ENCODE measurements around the gene TTLL12. TPM values are rescaled to one million over a fixed set of nuclear protein-coding genes. Genes with fewer than 3 reads are reported as not detected.

The TTLL12 gene
- polyA plus RNA-seq, 1 donor (not counting 4 experiments of a cell fraction or from before 2014, with no cell fraction given), result 22.1 TPM

- Histone ChIP-seq H3K4me3 (ENCODE audit: control insufficient read depth in 2 of 3, extremely low read depth in 1 of 3, insufficient read depth in 2 of 3, low read depth in 1 of 3, low read length in 3 of 3) (no peak overlapping the region), H3K9ac (ENCODE audit: control insufficient read depth, extremely low read depth, insufficient read depth, low read length) (no peak overlapping the region), H2AFZ (ENCODE audit: control insufficient read depth, low read length) (no peak overlapping the region), H3K36me3 (ENCODE audit: control insufficient read depth in 2 of 2, extremely low read depth in 1 of 2, insufficient read depth in 2 of 2, low read length in 2 of 2) (no peaks in the 10 kb centered on the region), H3K4me2 (ENCODE audit: control insufficient read depth, extremely low read depth, insufficient read depth, low read depth, low read length) (no peak overlapping the region), H3K79me2 (ENCODE audit: control insufficient read depth, insufficient read depth, low read length) (no peaks in the 10 kb centered on the region), H4K20me1 (ENCODE audit: control insufficient read depth, extremely low read depth, insufficient read depth, low read length) (no peaks in the 10 kb centered on the region), H3K4me1 (ENCODE audit: control insufficient read depth, extremely low read depth, insufficient read depth, low read length) (no peaks in the 10 kb centered on the region), H3K27ac (ENCODE audit: control insufficient read depth, insufficient read depth, low read length) (no peak overlapping the region), H3K9me1 (ENCODE audit: control insufficient read depth, extremely low read depth, insufficient read depth, low read length) (no peaks in the 10 kb centered on the region), H3K27me3 (ENCODE audit: control insufficient read depth, extremely low read depth, insufficient read depth, low read length) (peaks cover 15% of the 10 kb centered on the region), H3K9me3 (ENCODE audit: control insufficient read depth, low read depth, low read length) (no peaks in the 10 kb centered on the region)
- no peak for DNase-seq (ENCODE audit: low read depth, low spot score)
- TF ChIP-seq CTCF (optimal IDR thresholded peaks at IDR 0.05 in 1 of 3, IDR thresholded peaks at IDR 0.05 in 1 of 3, conservative IDR thresholded peaks at IDR 0.05 in 1 of 3; ENCODE audit: extremely low read depth in 1 of 3, insufficient read depth in 2 of 3, low read length in 3 of 3) (no peak), EZH2 (IDR thresholded peaks at IDR 0.05; ENCODE audit: low read length) (no peak)
- FAIRE-seq, result no peak
- dilution Hi-C loops (cut with MboI; ENCODE audit: extremely low pct_ligation_motif_present, low sequenced_read_pairs), result no loop called here
Observed at GRCh38 chr22:43207386-43207785, 20.5 kb upstream of the TTLL12 start.

GRCh38 chr22:43206509-43207161 lies 19.7 kb upstream of the TTLL12 start:
- Histone ChIP-seq H3K79me2 (ENCODE audit: control insufficient read depth, insufficient read depth, low read length) (no peaks in the 10 kb centered on the region), H3K9ac (ENCODE audit: control insufficient read depth, extremely low read depth, insufficient read depth, low read length) (no peak overlapping the region), H3K4me3 (ENCODE audit: control insufficient read depth in 2 of 3, extremely low read depth in 1 of 3, insufficient read depth in 2 of 3, low read depth in 1 of 3, low read length in 3 of 3) (no peak overlapping the region), H2AFZ (ENCODE audit: control insufficient read depth, low read length) (no peak overlapping the region), H3K4me1 (ENCODE audit: control insufficient read depth, extremely low read depth, insufficient read depth, low read length) (no peaks in the 10 kb centered on the region), H3K9me3 (ENCODE audit: control insufficient read depth, low read depth, low read length) (no peaks in the 10 kb centered on the region), H3K9me1 (ENCODE audit: control insufficient read depth, extremely low read depth, insufficient read depth, low read length) (no peaks in the 10 kb centered on the region), H3K36me3 (ENCODE audit: control insufficient read depth in 2 of 2, extremely low read depth in 1 of 2, insufficient read depth in 2 of 2, low read length in 2 of 2) (no peaks in the 10 kb centered on the region), H3K4me2 (ENCODE audit: control insufficient read depth, extremely low read depth, insufficient read depth, low read depth, low read length) (no peak overlapping the region), H3K27me3 (ENCODE audit: control insufficient read depth, extremely low read depth, insufficient read depth, low read length) (peaks cover 15% of the 10 kb centered on the region), H4K20me1 (ENCODE audit: control insufficient read depth, extremely low read depth, insufficient read depth, low read length) (no peaks in the 10 kb centered on the region), H3K27ac (ENCODE audit: control insufficient read depth, insufficient read depth, low read length) (no peak overlapping the region)
- FAIRE-seq (no peak), DNase-seq (ENCODE audit: low read depth, low spot score) (no peak)
- TF ChIP-seq CTCF (optimal IDR thresholded peaks at IDR 0.05 in 1 of 3, IDR thresholded peaks at IDR 0.05 in 1 of 3, conservative IDR thresholded peaks at IDR 0.05 in 1 of 3; ENCODE audit: extremely low read depth in 1 of 3, insufficient read depth in 2 of 3, low read length in 3 of 3) (no peak), EZH2 (IDR thresholded peaks at IDR 0.05; ENCODE audit: low read length) (no peak)
- dilution Hi-C loops (cut with MboI; ENCODE audit: extremely low pct_ligation_motif_present, low sequenced_read_pairs), result no loop called here

Data from keratinocyte (primary cell).